GM19395 (cell line): ENCODE data around the gene EEF2KMT.
"Not testable (repeated sequence)": the region's sequence is repeated elsewhere in the genome, so short reads cannot be mapped to it uniquely, and the experiment has no call there.

ENCODE experiments used
- ATAC-seq: cut with Tn5 transposase; IDR thresholded peaks from one replicate; pipeline ENCODE4 v1.9.1; 2021; ENCODE audit warnings: mild to moderate bottlenecking, moderate library complexity; ENCODE audit not compliant: unreplicated experiment

EEF2KMT gene

GRCh38 chr16:5097470-5098220, at the start of gene EEF2KMT:
EEF2KMT (minus strand) TSS chr16:5097795; CDS start chr16:5097739, 56 bp downstream.
- peak; percentile 92 for ATAC-seq

- not testable (repeated sequence) for ATAC-seq
Measured at GRCh38 chr16:5144621-5144956, 47.0 kb upstream of the EEF2KMT start.

GRCh38 chr16:5143761-5144620, 46.4 kb upstream of the EEF2KMT start:
- no peak for ATAC-seq

DNA sequence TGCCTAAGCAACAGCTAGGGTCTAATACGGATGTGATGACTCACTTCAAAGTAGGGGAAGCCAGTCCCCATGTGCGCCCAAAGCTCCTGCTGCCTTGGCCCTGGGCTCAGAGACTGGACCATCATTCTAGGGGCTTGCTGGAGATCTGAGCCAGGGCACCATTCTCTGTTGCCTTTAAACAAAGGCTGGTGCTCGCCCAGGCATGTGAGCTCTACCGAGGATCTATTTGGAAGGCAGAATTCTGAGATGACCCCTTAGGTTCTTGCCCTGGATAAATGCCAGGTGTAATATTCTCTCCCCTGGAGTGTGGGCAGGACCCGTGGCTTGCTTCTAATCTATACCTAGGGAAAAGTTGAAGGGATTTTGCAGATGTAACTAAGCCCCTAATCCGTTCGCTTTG, 42.6 kb upstream of the EEF2KMT start:
- ATAC-seq, result not testable (repeated sequence)

GRCh38 chr16:5134739-5135452, 37.3 kb upstream of the EEF2KMT start:
- not testable (repeated sequence) for ATAC-seq

DNA sequence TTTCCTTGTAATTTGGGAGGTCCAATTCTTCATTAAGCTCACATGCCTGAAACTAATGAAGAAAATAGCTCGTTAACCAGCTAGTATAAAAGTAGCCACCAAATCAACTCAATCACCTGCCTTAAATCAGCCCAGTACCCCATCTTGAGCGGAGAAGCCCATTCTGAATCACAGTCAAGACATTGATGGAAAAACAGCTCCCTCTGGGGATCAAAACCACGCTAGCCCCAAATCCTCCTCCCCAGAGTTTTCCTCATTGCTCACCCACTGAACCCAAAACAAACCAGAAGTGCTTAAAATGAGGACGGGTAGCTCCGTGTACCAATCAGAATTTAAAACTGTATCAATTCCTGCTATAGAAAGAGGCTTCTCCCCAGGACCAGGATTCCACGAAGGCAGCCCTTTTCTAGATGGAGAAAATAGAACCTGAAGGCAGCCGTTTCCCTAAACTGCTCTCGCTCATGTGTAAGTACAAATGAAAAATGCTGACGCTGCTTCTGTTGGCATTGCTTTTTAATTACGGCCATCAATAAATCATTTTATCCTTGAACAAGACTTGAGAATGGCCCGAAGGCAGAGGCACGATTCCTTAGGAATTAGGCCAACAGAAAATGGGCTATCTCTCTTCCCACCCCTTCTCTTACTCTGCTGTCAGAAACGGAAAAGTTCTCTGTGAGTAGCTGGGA, 35.5 kb upstream of the EEF2KMT start:
- not testable (repeated sequence) for ATAC-seq

- not testable (repeated sequence) for ATAC-seq
Measured at GRCh38 chr16:5131467-5132004, 33.9 kb upstream of the EEF2KMT start.

DNA sequence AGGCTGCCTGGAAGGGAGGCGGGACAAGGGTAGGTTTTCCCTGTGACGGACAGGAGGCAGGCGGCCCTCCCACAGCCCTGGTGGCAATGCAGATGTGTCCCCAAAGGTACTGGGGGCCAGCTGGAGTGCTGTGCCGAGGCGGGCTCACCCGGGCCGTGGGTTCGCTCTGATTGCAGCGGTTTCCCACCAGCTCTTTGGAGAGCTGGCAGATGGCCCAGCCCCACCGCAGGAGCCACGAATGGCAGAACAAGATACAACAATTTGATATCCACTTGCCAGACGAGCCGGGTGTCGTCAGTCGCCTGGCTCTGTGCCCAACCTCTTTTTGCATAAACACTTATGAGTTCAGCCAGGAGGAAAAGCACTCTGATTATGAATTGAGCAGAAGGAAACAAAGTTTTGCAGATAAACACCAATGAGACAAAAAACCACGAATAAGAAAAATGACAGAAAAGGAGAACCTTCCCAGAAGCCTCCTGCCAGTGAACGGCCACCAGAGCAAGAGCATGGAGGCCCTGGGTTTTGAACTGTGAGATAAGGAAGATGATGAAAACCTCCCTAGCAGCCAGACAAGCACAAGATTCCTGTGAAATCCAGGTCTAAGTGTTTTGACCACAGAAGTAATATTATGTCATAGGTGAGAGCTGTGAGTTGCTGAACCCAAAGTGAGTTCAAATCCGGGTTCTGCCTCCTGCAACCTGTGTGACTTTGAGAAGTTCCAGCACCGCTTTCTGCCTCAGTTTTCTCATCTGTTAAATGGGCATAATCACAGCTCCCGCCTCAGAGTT, 19.9 kb upstream of the EEF2KMT start:
- ATAC-seq, result not testable (repeated sequence)

DNA sequence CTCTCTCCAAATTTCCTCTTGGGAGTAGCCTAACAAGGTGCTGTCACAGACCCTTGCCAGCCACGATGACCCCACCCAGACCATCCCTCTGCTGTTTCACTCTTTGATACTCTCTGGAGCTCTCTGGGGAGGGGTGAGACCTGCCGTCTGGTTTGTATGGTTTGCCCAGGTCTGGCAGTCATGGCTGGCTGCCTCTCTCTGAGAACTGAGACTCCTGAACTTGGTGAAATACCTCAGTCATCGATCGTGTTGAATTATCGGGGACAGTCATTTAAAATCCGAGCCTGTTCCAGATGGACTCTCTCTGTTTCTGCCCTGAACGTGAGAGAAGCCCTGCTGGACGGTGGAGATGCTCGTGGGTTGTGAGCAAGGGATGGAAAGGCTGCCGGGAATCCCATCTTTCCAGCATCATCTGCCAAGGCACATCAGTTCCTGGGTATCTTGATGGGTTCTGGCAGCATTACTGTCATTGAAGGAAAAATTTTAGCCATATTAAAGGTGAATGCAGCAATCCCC, 19.2 kb upstream of the EEF2KMT start:
- not testable (repeated sequence) for ATAC-seq

GRCh38 chr16:5110933-5111332, 13.3 kb upstream of the EEF2KMT start:
- ATAC-seq, result not testable (repeated sequence)

GRCh38 chr16:5108505-5109158, 11.0 kb upstream of the EEF2KMT start:
- ATAC-seq, result no peak

GRCh38 chr16:5105039-5105438, 7.4 kb upstream of the EEF2KMT start:
- ATAC-seq, result not testable (repeated sequence)

- ATAC-seq, result not testable (repeated sequence)
Measured at GRCh38 chr16:5103296-5104032, 5.9 kb upstream of the EEF2KMT start.

DNA sequence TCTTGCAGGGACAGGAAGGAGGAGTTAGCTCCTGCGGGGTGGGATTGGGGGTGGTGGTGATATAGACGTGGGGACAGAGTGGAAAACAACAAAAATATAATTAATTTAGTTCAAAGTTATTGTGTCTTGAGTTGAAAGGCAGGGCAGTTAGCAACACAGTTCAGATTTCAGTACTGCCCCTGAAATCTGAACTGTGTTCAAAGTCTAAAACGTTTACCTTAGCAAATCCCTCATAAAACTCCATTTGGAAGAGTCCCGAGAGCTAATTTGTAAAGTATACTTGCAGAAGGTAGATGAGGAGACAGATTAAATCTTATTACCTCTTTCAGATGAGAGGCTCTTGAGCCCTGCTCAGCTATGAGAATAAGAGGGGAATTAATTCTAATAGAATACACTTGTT, 1.6 kb upstream of the EEF2KMT start:
- not testable (repeated sequence) for ATAC-seq

DNA sequence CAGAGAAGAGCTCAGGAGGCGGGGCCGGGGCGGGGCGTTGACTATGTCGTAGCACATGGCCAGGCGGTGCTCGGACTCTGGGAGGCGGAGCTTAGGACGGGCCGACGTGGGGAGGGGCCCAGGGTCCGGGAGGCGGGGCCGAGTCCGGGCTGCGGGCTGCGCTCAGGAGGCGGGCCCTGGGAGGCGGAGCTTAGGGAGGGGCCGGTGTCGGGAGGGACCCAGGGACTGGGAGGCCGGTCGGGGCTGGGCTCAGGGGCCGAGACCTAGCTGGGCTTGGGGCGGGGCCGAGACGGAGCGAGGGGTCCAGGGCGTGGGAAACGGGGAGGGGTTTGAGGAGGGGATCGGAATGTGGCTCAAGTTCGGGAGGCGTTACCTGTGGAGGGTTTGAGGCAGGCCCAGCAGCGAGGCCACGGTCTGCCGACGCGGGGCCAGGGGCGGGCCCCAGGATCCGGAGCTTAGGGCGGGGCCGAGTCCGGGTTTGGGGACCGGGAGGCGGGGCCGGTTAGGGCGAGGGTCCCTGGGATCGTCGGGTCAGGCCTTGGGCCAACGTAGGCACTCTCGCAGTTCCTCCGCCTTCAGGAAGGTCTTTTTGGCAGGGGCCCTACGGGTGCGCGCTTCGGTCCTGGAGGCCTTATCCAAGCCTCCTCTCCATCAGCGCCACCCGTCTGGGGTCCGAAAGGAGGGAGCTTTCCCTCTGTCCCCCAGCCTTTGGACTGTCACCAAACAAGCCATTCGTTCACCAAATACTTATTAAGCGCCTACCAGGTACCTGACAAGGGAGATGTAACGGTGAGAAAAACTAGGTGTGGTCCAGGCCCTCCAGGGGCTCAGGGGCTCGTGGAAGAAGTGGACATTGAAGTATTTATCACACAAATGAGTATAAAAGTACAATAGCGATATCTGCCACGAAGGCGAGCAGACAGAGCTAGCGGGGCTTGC, 895 bp upstream of the EEF2KMT start:
- peak; percentile 80 for ATAC-seq

GRCh38 chr16:5097061-5097469, 530 bp downstream of the EEF2KMT start:
- not testable (repeated sequence) for ATAC-seq

DNA sequence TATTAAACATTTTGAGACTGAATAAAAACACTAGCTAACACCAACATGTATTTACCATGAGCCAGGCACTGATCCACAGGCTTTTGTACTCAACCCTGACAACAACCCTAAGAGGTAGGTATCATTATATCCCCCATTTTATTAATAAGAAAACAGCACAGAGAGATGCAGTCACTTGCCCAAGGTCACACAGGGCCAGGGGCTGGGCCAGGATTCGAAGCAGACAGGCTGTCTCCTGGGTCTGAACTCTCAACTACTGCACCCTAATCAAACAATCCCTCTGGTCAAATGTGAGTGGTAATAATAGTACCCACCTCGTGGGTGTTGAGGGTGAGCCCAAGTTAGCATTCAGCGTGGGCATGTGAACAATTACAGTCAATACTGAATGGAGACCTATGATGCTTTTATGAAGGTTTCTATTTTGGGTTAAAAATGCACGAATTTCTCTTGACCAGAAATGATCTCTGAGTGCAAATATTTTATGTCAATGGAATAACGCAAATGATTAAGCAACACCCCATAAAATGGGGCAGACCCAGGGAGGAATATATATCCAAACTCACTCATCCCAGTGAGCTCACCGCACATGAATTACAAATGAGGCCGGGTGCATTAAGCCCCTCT, 1.0 kb downstream of the EEF2KMT start:
- ATAC-seq, result not testable (repeated sequence)
